HG03025 (cell line): ENCODE data around the gene NSMCE1.
"Not testable (repeated sequence)": the region's sequence is repeated elsewhere in the genome, so short reads cannot be mapped to it uniquely, and the experiment has no call there.

Experiments
- ATAC-seq: cut with Tn5 transposase; IDR thresholded peaks from one replicate; pipeline ENCODE4 v1.9.1; 2021; ENCODE audit warnings: mild to moderate bottlenecking, moderate library complexity; ENCODE audit not compliant: unreplicated experiment, low FRiP score

Gene NSMCE1

DNA sequence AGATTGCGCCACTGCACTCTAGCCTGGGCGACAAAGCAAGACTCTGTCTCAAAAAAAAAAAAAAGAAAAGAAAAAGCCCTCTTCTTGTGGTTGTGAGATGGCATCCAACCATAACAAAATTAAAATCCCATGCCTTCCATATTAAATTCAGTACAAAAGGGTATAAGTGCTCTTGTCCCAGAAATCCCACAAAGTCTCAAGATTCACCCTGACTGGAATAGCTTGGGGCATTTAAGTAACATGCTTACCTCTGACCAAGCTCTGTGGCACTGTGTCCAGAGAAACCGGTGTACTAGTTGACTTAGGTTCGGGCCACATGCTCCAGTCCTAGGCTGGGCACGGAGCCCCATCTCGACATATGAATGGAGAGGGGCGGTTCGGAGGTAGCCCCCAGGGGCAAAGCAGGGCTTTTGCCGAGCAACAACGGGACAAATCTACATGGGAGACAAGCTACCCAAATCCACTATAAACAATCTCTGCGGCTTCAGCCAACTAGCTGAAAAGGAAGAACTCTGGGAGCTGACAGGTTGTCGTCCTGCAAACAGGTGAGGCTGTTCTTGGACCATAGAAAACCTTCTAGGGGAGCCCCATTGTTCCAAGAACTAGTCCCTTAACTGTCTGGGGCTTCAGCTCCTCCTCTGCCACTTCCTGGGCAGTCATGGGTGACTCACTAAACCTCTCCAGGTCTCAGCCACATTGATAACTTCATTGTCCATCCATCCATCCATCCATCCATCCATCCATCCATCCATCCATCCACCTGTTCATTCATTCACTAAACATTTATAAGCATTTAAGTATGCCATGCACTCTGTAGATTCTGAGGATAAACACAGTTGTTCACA is 34.9 kb upstream of the NSMCE1 start:
- ATAC-seq, result no peak

- no peak for ATAC-seq
Observed at GRCh38 chr16:27302126-27302525, 33.6 kb upstream of the NSMCE1 start.

DNA sequence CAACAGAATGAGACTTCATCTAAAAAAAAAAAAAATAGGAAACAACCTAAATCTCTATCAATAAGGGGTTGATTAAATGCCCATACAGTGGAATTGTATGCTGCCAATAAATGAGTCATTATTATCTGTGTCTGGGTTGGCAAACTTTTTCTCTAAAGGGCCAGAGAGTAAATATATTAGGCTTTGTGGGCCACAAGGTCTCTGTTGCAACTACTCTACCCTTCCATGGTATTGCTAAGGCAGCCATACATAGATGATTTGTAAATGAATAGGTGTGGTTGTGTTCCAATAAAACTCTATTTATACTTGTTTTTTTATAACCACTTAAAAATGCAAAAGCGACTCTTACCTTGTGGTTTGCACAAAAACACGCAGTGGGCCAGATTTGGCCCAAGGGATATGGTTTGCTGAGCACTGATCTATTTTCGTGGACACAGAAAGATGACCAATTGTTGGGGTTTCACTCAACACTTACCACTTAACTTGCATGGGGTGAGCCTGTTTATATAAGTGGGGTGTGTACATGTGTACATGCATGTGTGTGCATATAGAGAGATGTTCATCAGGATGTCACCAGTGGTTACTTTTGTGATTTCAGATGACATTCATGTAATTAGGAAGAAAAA is 32.8 kb upstream of the NSMCE1 start:
- ATAC-seq, result no peak

DNA sequence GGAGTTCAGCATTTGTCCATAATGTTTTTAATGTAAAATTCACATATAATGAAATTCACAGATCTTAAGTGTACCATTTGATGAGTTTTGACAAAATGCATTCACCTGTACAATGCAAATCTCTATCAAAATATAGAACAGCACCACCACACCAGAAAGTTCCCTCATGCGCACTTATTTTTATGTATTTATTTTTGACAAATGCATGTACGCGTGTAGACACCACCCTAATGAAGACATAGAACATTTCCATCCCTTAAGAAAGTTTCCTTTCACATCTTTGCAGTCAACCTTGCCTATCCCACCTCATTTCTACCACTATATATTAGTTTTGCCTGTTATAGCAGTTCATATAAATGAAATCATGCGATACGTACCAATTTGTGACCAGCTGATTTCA is 29.6 kb upstream of the NSMCE1 start:
- ATAC-seq, result no peak

DNA sequence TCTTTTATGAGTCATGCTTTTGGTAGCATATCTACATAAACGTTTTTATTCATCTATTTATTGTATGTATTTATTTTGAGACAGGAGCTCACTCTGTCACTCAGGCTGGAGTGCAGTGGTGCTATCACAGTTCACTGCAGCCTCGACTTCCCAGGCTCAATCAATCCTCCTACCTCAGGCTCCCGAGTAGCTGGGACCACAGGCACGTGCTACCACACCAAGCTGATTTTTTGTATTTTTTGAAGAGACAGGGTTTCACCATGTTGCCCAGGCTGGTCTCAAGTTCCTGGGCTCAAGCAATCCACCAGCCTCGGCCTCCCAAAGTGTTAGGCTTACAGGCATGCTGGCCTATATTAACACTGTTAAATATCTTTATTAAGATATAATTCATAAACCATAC is 24.8 kb upstream of the NSMCE1 start:
- no peak for ATAC-seq

- ATAC-seq, result no peak
Observed at GRCh38 chr16:27291722-27292240, 23.2 kb upstream of the NSMCE1 start.

- ATAC-seq, result no peak
Observed at GRCh38 chr16:27291106-27291505, 22.5 kb upstream of the NSMCE1 start.

DNA sequence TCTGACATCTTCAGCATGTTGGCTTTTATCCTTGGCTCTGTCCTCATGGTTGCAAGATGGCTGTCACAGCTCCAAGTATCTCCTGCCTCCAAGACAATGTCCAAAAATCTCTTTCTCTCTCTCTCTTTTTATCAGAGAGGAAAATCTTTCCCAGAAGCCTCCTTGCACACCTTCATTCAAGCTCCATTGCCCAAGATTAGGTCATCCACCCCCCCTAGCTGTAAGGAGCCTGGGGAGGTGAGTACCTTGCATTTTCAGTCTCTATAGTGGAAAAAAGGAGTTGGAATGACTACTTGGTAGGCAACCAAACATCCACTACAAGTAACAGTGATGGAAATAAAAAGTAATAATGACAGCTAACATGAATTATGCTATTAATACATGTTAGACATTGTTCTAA is 22.0 kb upstream of the NSMCE1 start:
- no peak for ATAC-seq

DNA sequence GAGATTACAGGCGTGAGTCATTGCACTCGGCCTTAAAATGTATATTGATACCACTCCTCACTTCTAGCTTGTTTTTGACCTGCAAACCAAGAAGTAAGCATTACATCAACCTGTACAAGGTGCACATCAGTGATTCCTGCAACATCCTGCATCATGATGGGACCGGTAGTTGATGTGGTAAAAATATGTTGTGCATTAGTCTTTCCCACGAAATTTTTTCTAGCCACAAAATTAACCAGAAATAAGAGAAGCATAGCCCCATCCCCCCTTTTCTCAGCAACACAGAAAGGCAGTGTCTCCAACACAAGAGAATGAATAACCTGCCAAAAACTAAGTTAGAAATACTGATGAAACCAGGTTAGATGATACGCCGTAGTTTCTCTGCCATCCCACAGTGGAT is 21.1 kb upstream of the NSMCE1 start:
- ATAC-seq, result no peak

GRCh38 chr16:27288313-27288712 is 19.7 kb upstream of the NSMCE1 start:
- not testable (repeated sequence) for ATAC-seq

DNA sequence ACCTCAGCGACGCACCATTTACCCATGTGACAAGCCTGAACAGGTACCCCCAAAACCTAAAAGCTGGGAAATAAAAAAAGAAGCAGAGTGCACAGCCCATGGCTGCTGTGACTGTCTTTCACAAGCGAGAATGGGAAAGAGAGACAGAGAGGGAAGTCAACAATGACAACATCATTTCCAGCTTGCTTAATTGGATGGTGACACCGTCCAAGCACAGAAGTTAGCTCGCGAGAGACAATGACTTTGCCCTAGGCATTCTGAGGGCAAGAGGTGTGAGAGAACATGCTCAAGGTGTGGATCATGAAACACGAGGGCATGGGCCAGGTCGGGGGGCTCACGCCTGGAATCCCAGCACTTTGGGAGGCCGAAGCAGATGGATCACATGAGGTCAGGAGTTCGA is 19.3 kb upstream of the NSMCE1 start:
- no peak for ATAC-seq

DNA sequence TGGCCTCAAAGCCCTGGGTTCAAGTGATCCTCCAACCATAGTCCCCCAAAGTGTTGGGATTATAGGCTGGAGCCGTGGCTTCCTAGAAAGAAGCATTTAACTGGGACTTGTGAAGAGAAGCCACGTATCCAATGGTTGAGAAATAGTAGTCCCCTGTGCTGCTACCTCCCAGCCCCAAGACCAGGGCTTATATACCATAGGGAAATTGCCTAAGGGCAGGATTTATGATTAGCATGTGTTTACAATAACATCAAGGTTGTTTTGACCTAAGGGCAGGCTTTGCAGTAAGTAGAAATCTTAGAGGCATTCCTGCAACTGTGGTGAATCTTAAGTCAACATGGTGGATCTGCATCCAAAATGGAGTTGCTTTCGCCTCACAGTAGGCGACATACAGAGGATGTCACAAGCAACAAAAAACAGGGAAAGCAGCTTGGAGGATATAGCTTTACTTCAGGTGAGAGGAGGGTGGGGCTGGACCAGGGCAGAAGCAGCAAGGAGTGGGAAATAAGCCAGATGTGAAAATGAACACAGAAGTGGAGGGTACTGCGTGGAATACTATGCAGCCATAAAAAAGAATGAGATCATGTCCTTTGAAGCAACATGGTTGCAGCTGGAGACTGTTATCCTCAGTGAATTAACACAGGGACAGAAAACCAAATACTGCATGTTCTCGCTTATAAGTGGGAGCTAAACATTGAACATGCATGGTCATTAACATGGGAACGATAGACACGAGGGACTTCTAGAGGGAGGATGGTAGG is 18.7 kb upstream of the NSMCE1 start:
- ATAC-seq, result no peak

- ATAC-seq, result no peak
Observed at GRCh38 chr16:27286451-27286850, 17.9 kb upstream of the NSMCE1 start.

GRCh38 chr16:27285676-27286196 is 17.2 kb upstream of the NSMCE1 start:
- no peak for ATAC-seq

DNA sequence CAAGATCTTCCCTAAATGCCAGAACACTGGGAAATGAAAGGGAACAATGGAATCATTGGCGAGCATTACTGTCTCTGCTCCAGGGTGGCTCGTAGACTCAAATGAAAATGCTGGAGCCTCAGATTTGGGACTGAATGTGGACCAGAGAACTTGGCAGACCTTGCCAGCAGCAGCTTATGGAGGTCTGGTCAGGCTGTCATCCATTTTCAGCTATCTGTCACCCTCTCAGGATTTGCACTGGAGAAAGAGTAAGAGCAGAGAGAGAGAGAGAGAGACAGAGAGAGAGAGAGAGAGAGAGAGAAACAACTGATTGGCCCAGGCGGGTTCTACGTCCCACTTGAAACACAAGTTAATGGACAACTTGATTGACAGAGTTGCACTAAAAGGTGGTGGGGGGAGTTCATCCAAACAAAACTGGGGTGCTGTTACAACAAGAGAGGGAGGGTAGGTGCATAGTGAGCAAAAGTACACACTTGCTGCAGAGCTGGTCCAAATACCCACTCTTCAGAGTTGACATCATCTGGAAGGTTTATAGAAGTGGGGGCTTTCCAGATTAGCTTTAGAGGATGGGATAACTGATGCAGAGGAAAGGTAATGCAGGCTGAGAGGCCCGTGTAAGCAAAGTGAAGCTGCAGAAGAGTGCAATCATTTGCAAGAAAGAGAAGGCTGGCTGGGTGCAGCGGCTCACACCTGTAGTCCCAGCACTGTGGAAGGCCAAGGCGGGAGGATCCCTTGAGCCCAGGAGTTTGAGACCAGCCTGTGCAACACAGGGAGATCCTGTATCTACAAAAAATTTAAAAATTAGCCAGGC is 16.5 kb upstream of the NSMCE1 start:
- ATAC-seq, result no peak

- no peak for ATAC-seq
Observed at GRCh38 chr16:27281243-27281642, 12.7 kb upstream of the NSMCE1 start.

- no peak for ATAC-seq
Observed at GRCh38 chr16:27275394-27275793, 6.8 kb upstream of the NSMCE1 start.

- not testable (repeated sequence) for ATAC-seq
Observed at GRCh38 chr16:27274424-27274874, 5.9 kb upstream of the NSMCE1 start.

- no peak for ATAC-seq
Observed at GRCh38 chr16:27273670-27274423, 5.3 kb upstream of the NSMCE1 start.
